ENCODE results near the gene MRPL43.

Gene MRPL43

DNA sequence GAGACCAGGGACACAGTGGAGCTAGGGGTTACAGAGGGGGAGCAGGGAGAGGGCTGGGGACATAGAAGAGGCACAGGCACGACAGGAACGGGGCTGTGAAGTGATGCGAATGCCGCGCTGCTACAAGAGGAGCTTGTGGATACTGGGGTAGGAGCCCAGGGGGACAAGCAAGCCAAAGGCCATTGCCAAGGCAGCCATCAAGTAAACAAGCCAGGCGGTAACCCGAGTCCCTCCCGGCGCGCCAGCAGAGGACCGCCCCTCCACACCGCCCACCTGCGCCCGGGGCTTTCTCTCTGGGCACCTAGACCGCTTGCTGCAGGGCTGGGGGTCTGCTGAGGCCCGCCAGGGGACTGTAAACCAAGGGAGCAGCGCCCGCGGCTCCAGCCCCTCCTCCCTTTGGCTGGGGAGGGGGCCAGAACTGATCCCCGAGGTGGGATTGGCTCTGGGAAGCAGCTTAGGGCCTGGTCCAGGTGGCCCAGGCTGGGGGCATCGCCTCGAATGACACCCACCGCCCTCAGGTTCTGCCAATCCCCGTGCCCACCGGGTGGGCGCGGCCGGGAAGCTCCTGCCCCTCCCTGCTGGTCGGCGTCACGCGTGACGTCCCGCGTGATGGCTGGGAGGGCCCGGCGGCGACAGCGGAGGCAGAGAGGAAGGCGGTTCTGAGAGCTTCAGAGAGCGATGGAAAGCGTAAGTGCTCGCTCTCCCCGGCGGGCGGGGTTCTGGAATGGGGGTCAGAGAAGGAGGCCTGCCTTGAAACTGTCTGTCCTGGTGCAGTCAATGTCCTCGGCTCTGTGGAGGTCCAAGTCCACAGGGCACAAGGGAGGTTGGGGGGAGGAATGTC, 44.7 kb upstream of the MRPL43 start:
- H3K27me3 ChIP-seq (ENCODE audit: insufficient read depth, low read length, poor library complexity, severe bottlenecking), result no peaks in the 10 kb centered on the region
- peak overlapping the region; percentile 97 for H3K4me2 ChIP-seq (ENCODE audit: low read depth, low read length, poor library complexity, severe bottlenecking)
- H3K9ac ChIP-seq (ENCODE audit: low read depth, low read length, poor library complexity, severe bottlenecking), result peak overlapping the region; percentile 67
- H3K79me2 ChIP-seq (ENCODE audit: insufficient read depth, low read length), result no peaks in the 10 kb centered on the region; the same call in 1 of the 2 replicates
- no peaks in the 10 kb centered on the region for H3K9me3 ChIP-seq (ENCODE audit: insufficient read depth, low read depth, low read length)
- TF ChIP-seq EZH2phosphoT487 (IDR thresholded peaks at IDR 0.05; ENCODE audit: borderline replicate concordance) (no peak), CTCF (conservative IDR thresholded peaks at IDR 0.05; ENCODE audit: low read length) (no peak)
- H4K20me1 ChIP-seq (ENCODE audit: insufficient read depth, low read length, poor library complexity, severe bottlenecking), result no peaks in the 10 kb centered on the region
- no peaks in the 10 kb centered on the region for H3F3A ChIP-seq (ENCODE audit: low read depth)
- H3K4me3 ChIP-seq (ENCODE audit: low read length, poor library complexity, severe bottlenecking), result peak overlapping the region; percentile 77
- H3K36me3 ChIP-seq (ENCODE audit: insufficient read depth, low read length), result peaks cover 3% of the 10 kb centered on the region; the same call in 1 of the 2 replicates
- H3K4me1 ChIP-seq (ENCODE audit: insufficient read depth, low read length, poor library complexity, severe bottlenecking), result peaks cover 29% of the 10 kb centered on the region
- H2AFZ ChIP-seq (ENCODE audit: low read length), result peak overlapping the region; percentile 97
- no peaks in the 10 kb centered on the region for H3K9me2 ChIP-seq (replicated peaks; ENCODE audit: low read depth, low read length)

GRCh38 chr10:101031128-101031795, 44.0 kb upstream of the MRPL43 start, which contains the start of the genes PDZD7 and SFXN3:
Gene PDZD7 (minus strand): TSS chr10:101031129. CDS start chr10:101030219, 910 bp downstream.
Gene SFXN3 (plus strand): TSS chr10:101031234. CDS start chr10:101034695, 3,461 bp downstream.
- peaks cover 29% of the 10 kb centered on the region for H3K4me1 ChIP-seq (ENCODE audit: insufficient read depth, low read length, poor library complexity, severe bottlenecking)
- H3K4me2 ChIP-seq (ENCODE audit: low read depth, low read length, poor library complexity, severe bottlenecking), result peak within 1 kb of the TSS; percentile 97
- H3K4me3 ChIP-seq (ENCODE audit: low read length, poor library complexity, severe bottlenecking), result peak within 1 kb of the TSS; percentile 77
- no peaks in the 10 kb centered on the region for H3K9me3 ChIP-seq (ENCODE audit: insufficient read depth, low read depth, low read length)
- no peaks in the 10 kb centered on the region for H3K9me2 ChIP-seq (replicated peaks; ENCODE audit: low read depth, low read length)
- H2AFZ ChIP-seq (ENCODE audit: low read length), result peak within 1 kb of the TSS; percentile 97
- H3K36me3 ChIP-seq (ENCODE audit: insufficient read depth, low read length), result no peaks in the 10 kb centered on the region; the same call in 1 of the 2 replicates
- H3K27me3 ChIP-seq (ENCODE audit: insufficient read depth, low read length, poor library complexity, severe bottlenecking), result no peaks in the 10 kb centered on the region
- no peaks in the 10 kb centered on the region for H3F3A ChIP-seq (ENCODE audit: low read depth)
- no peaks in the 10 kb centered on the region; the same call in 1 of the 2 replicates for H3K79me2 ChIP-seq (ENCODE audit: insufficient read depth, low read length)
- H3K9ac ChIP-seq (ENCODE audit: low read depth, low read length, poor library complexity, severe bottlenecking), result peak within 1 kb of the TSS; percentile 67
- H4K20me1 ChIP-seq (ENCODE audit: insufficient read depth, low read length, poor library complexity, severe bottlenecking), result no peaks in the 10 kb centered on the region
- no peak for TF ChIP-seq CTCF (conservative IDR thresholded peaks at IDR 0.05; ENCODE audit: low read length)
- TF ChIP-seq EZH2phosphoT487 (IDR thresholded peaks at IDR 0.05; ENCODE audit: borderline replicate concordance), result no peak

DNA sequence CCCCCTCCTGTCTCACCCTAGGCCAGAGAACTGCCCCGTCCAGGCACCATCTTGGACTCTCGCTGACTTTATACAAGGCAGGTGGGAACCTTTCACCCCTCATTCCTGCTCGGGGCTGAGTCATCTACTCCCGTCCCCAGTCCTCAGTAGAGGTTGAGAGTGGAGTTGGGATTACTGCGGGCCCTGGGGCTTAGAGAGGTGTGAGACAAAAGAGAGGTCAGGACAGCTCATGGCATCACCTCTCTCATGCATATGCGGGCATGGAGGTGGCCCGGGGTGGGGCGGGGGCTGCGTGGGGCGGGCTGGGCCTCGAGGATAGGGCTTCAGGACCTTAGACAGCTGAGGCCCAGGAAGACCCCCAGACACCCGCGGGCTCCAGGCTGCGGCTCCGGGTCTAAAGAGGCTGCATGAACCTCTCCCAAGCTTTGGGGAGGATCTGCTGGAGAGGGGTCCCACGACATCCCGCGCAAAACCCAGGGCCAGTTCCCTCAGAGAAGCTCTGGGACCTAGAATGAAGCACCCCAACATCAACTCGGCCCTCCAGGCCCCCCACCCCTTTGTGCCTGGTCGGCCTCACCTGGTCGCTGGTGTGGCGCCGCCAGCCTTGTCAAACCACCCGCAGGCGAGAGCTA, 43.3 kb upstream of the MRPL43 start:
- Histone ChIP-seq H4K20me1 (ENCODE audit: insufficient read depth, low read length, poor library complexity, severe bottlenecking) (no peaks in the 10 kb centered on the region), H2AFZ (ENCODE audit: low read length) (peak overlapping the region; percentile 97), H3K4me1 (ENCODE audit: insufficient read depth, low read length, poor library complexity, severe bottlenecking) (peaks cover 29% of the 10 kb centered on the region), H3K9me3 (ENCODE audit: insufficient read depth, low read depth, low read length) (no peaks in the 10 kb centered on the region), H3K9ac (ENCODE audit: low read depth, low read length, poor library complexity, severe bottlenecking) (peak overlapping the region; percentile 67), H3K36me3 (ENCODE audit: insufficient read depth, low read length) (no peaks in the 10 kb centered on the region), H3K4me2 (ENCODE audit: low read depth, low read length, poor library complexity, severe bottlenecking) (peak overlapping the region; percentile 97), H3K9me2 (replicated peaks; ENCODE audit: low read depth, low read length) (no peaks in the 10 kb centered on the region), H3F3A (ENCODE audit: low read depth) (no peaks in the 10 kb centered on the region), H3K4me3 (ENCODE audit: low read length, poor library complexity, severe bottlenecking) (peak overlapping the region; percentile 77), H3K79me2 (ENCODE audit: insufficient read depth, low read length) (no peaks in the 10 kb centered on the region; the same call in 1 of the 2 replicates), H3K27me3 (ENCODE audit: insufficient read depth, low read length, poor library complexity, severe bottlenecking) (no peaks in the 10 kb centered on the region)
- TF ChIP-seq EZH2phosphoT487 (IDR thresholded peaks at IDR 0.05; ENCODE audit: borderline replicate concordance), result no peak
- no peak for TF ChIP-seq CTCF (conservative IDR thresholded peaks at IDR 0.05; ENCODE audit: low read length)
